Activated CD4-positive, CD25-positive, alpha-beta regulatory T cell treated with anti-CD3 and anti-CD28 coated beads, Interleukin-2, amount 50 U/mL, for 24 hours (primary cell): ENCODE measurements around the gene CPED1.
"Not testable (repeated sequence)": the region's sequence is repeated elsewhere in the genome, so short reads cannot be mapped to it uniquely, and the experiment has no call there.

Experiments
- ATAC-seq, 2 donors: fragments of 150-1000 bp; cut with Tn5 transposase; one replicate each; pipeline ENCODE4 v1.10.0; 2021; ENCODE audit warnings: mild to moderate bottlenecking in 1 of 2, moderate library complexity in 1 of 2

CPED1 gene

DNA sequence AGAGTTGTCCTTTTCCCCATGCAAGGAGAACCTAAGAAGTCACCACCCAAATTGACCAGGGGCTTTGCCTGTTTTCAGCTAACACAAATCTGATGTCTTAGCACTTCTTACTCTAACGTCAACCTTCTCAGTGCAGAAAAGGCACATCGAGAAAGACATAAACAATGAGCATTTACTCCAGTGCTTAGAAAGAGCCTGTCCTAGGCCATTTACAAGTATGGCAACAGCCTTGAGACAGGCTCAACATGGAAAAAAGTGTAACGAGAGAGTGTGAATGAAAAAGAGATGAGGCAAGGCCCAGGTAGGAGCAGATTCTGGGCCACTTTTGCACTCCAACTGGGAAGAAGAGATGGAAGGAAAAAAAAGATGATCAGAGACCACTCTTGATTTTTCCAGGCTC, 54.4 kb downstream of the CPED1 start:
- no peak for ATAC-seq

DNA sequence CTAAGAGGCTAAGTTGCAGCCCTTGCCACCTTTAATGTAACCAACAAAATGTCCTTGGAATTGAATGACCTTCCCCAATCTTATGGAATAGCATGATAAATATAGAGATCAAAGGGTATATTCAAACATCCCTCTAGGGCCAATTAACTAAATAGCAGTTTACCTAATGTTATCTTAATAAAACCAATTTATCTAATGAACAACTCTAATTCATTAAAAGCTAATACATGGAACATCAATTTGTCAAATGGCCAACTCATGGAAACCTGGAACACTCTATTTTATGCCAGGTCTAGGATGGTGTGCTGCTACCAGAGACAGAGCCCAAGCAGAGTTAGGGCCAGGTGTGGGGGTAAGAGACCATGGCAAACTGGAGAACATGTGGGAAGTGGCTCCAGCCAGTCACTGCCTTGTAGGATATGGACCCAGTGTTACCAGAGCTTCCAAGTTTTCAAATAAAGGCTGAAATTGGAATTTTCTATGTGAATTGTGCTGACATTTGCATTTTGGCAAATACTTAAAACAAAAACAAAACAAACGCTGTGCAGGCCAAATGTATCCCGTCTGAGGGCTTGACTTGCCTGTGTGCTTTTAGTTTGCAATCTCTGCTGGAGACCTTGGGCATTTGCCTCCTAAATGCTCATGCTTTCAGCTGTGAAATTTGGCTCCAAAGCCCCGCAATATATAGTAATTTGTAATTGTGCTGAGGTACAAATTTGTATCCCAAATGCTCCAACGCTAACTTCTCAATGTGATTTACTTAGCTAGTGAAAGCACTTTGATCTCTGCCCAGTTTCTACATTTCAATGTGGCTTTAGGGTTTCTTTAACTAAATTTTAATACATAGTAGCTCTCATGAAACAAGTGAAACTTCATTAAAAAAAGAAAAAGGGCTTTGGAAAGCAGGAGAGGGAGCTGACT, 55.1 kb downstream of the CPED1 start:
- ATAC-seq = no peak

DNA sequence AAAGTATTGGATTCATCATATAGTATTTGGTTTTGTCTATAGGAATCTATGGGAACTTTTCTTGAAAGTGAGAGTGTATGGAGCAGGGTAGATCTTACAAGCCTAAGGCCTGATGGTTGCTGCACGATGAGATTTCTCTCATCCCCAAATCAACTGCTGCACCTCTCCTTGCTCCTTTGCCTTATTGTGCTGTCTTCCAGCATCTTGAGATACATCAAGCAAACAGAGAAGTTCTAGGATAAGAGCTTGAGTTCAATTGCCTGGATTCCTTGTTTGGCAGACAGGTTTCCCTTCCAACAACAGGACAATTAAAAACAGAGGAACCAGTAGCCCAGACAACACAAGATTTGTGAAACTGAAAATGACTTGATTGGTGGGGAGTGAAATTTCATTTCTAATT, 56.6 kb downstream of the CPED1 start:
- no peak for ATAC-seq

DNA sequence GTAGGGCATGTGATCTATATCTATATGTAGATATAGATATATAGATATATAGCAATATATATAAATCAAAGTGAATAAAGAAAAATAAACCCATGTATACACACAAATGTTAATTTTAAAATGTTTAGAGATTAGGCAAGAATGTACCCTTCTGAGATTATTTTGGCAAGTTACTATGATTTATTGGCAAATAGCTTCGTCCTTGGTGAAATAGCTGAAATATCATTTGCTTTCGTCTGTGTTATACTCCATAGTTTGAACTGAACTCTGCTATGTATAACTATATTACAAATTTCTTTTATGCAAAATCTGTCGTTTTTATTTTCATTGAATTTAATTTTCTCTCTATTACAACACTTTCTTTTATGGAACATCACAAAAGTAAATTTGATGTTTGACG, 57.5 kb downstream of the CPED1 start:
- ATAC-seq = no peak

DNA sequence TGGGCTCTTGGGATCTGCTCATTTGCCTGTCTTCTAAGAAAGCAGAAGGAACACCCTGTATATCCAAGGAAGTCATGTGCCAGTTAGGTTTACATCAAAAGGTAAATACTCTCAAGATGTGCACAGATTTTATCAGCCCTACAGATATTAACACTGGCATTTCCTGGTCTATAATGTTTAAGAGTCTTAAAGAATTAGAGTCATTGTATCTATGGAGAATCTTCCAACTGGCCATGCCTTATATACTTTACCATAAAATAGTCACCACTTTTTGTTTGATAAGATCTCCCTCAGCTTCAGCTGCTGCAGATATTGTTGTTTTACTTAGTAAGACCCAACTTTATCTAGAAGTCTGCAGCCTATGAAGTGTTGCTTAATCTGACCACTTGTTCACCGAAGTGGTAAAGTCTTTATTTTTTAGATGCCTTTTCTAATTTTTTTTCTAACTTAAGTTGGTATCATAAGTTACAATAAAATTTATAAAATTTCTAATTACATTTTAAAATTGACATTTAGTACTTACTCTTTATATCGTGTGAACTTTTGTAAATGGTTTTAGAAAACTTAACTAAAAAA, 58.5 kb downstream of the CPED1 start:
- no peak for ATAC-seq

DNA sequence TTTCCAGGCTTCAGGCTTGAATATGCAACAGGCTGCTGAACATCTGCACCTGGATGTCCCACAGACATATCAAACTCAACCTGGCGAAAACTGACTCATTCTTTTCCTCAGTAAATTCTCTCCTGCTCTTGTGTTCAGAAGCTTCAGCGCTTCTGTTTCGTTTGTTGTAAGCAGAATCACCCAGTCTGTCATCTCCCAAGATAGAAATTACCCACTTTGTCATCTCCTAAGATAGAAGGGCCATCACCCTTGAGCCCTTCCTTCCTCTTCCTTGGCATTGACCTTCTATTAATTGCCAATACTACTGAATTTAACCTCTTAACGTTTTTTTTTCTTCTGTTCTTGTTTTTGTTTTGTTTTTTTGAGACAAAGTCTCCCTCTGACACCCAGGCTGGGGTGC, 59.7 kb downstream of the CPED1 start:
- no peak for ATAC-seq

DNA sequence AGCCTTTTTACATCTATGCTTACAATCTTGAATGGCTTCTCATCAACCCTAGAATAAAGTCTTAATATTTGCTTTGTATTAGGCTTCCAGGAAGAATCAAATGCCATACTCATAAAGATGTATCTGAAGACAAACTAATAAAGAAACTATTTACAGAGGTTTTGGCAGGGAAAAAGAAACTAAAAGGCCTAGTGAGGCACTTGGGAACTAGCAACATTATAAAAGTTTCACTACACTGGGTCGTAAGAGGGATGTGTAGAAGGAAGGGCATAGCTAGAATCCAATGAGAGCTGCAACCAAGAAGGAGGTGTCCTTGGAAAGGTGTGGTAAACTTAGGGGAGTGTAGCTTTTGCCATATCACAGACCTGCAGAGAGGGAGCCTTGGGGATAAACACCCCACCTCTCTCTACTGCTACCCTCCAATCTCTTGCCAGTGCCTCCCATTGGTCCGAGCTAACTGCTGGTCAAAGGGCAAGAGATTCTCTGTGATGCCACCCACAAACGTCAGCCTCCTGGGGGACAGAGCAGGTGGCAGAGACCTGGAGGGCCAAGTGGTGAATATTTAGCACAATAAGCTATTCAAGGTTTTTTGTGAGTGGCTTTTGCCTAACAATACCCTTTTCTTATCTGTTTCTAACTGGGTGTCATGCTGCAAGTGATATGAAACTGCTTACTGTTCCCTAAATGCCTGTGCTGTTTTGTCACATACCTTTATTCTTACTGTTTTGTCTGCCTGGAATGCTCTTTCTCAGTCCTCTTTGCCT, 60.7 kb downstream of the CPED1 start:
- ATAC-seq = no peak

DNA sequence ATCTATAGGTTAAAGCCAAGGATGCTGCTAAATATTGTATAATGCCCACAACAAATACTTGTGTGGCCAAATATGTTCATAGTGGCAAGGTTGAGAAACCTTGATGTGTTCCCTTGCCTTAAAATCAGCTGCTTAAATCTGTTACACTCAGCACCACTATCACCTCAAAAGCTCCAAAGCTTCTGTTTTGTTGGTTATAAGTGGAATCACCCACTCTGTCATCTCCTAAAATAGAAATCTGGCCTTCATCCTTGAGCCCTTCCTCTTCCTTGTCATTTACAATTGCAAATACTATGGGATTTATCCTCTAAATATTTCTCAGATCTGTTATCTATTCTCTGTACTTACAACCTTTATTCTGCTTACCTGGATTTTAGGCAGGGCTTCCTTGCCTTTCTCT, 61.4 kb downstream of the CPED1 start:
- no peak for ATAC-seq

DNA sequence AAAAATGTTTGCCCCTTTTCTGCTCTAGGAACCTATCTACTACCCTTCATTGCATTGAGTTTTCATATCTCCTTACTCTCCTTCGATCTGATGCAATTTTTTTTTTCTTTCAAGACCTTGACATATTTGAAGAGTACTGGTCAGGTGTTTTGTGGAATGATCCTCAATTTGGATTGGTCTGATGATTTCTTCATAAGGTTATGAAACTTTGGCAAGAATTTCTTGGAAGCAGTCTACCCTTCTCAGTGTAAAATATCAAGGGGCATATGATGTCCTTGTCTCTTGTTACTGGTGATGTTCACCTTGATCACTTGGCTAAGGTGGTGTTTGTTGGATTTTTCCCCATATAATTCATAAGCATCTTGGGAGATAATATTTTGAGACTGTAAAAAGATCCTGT, 64.7 kb downstream of the CPED1 start:
- ATAC-seq = no peak

DNA sequence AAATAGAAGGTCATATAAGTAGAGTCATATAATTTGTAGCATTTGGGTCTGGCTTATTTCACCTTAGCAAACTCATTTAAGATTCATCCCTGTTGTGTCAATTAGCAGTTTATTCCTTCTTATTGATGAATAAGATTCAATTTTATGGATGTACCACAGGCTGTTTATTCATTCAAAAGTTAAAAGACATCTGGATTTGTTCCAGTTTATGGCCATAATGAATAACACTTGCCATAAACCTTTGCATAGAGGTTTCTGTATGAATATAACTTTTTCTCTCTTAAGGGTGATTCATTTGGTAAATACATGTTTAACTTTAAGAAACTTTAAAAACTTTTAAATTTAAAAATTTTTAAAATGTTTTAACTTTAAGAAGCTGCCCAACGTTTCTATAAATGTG, 66.4 kb downstream of the CPED1 start:
- ATAC-seq = no peak

DNA sequence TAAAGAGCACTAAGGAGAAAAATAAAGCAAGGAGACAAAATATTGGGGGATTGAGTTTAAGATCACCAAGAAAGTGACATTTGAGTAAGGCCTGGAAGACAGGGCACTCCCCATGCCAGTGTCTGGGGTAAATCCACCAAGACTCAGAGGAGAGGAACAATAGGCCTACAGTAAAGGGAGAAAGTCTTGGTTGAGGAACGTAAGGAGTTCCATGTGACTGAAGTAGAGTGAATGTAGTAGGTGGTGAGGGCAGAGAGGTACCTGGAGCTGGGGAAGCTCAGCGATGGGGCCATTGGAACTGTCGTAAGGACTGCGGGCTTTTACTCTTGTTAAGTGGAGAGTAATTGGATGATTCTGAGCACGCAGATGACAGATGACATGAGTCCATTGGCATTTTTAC, 69.4 kb downstream of the CPED1 start:
- ATAC-seq = no peak

DNA sequence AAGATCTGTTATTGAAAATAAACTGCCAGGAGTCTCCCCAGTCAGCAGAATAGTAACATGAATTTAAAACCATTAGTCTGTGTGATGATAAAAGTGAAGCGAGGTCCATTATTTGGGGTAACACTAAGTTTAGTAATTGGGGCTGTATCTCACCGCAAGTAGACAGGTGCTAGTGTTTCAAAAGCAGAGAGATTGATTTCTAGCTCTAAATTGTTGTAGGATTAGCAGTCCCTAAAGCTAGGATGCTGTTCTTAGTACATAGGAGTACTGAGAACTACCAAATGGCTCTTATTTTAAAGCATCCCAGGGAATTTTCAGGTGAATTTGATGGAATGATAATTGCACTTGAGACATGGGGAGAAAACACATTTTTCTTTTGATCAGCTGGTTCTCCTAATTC, 70.5 kb downstream of the CPED1 start:
- no peak for ATAC-seq

DNA sequence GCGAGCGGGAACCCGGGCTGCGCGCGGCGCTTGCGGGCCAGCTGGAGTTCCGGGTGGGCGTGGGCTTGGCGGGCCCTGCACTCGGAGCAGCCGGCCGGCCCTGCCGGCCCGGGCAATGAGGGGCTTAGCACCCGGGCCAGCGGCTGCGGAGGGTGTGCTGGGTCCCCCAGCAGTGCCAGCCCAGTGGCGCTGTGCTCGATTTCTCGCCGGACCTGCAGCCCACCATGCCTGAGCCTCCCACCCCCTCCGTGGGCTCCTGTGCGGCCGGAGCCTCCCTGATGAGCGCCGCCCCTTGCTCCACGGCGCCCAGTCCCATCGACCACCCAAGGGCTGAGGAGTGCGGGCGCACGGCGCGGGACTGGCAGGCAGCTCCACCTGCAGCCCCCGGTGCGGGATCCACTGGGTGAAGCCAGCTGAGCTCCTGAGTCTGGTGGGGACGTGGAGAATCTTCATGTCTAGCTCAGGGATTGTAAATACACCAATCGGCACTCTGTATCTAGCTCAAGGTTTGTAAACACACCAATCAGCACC, 71.5 kb downstream of the CPED1 start:
- not testable (repeated sequence) for ATAC-seq

DNA sequence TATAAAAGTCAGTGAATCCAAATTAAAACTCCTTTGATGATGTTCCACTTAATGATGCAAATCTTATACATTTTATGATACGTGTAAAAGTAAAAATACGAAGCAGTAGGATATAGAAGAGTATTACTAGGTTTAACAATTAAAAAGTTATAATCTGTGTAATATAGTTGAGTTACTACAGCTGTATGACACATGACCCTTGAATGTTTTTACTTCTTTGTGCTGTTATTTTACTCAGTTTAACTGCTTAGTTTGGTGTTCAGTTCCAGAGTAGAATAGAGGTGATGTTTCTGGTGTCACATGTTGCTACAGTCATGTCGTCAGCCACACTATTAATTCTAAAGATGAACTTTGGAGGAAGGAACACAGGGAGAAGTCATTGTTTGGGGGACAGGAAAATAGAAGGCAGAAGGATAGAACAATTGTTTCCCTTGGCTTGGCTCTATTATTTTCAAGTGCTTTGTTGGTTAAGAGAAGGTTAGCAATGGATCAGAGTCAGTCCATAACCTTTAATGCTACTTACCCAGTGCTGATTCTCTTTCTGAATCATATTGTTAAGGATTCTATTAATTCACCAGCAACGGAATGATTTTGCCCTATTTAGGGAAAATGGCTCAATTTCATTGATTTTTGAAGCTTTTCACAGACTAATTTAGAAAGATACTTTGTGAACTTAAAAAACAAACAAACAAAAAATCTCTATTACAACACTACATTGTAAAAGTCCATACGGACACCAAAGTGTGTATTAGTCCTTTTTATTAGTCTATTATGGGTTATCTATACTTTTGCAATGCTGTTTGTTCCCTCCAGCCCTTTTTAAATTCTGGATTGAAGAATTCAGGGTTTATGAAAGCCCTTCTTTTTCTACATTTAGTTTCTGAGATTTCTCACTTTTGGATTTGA, 73.4 kb downstream of the CPED1 start:
- ATAC-seq = no peak

DNA sequence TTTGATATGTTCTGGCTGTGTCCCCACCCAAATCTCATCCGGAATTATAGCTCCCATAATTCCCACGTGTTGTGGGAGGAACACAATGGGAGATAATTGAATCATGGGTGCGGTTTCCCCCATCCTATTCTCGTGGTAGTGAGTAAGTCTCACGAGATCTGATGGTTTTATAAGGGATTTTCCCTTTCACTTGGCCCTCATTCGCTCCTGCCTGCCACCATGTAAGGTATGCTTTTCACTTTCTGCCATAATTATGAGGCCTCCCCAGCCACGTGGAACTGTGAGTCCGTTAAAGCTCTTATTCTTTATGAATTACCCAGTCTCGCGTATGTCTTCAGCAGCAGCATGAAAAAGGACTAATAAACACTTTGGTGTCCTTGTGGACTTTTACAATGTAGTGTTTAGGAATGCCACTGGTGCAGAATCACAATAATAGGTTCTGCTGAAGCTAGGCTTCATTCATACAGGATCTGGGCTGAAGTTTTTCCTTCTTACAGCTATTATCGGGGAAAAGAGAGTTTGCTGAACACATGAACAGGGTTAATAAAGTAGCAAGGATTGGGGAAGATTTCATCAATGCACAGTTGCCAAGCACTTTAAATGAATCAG, 74.3 kb downstream of the CPED1 start:
- ATAC-seq = no peak

DNA sequence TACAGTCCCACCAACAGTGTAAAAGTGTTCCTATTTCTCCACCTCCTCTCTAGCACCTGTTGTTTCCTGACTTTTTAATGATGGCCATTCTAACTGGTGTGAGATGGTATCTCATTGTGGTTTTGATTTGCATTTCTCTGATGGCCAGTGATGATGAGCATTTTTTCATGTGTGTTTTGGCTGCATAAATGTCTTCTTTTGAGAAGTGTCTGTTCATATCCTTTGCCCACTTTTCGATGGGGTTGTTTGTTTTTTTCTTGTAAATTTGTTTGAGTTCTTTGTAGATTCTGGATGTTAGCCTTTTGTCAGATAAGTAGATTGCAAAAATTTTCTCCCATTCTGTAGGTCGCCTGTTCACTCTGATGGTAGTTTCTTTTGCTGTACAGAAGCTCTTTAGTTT, 79.2 kb downstream of the CPED1 start:
- not testable (repeated sequence) for ATAC-seq

DNA sequence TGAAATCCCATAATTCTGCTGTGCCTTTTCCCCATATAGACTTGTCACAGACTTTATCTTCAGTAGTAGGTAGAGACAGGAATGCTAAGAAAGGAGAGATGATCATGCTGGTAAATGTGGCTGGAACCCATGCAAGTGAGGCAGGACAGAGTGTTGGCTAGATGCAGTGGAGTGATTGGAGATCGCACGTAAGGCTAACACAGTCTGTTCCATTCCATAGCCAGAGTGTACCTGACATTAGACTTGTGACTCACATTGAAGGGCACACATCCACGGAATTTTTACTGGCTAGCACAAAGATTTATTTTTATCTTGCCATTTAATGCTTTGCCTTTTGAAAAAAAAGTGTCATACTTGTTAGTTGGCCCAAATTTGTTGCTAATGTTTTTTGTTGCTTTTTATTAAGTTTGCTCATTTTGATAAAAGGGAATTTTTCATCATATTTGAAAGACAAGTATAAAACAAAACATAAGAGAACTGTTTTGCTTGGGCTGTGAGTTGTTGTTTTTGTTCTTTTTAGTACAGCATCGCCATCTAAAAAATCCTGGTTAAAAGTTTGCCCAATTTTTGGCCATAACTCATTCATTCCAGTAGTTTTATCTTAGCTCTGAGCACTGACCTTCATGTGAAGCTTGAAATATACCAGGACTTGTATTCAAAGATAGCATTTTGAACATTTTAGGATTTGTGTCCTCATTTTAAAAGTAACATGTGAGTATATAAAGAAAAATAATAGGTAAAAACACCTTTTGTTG, 81.0 kb downstream of the CPED1 start:
- ATAC-seq = no peak

DNA sequence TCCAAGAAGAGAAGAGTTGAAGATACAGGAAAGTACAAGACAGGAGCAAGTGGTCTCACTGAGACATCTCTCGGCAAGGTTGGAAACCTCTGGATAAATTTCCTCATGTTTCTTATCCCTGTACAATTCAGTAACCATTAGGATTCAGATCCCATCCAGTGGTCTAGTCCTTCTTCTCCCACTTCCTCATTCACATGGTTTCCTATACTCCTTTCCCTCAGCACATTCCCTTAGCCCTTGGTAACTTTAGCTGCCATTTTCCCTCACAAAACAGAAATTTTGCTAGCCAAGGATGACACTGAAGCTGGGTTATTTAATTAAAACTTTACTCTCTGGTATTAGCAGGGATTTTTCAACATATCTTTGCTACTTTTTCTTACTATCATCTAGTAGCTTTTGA, 82.6 kb downstream of the CPED1 start:
- no peak for ATAC-seq

DNA sequence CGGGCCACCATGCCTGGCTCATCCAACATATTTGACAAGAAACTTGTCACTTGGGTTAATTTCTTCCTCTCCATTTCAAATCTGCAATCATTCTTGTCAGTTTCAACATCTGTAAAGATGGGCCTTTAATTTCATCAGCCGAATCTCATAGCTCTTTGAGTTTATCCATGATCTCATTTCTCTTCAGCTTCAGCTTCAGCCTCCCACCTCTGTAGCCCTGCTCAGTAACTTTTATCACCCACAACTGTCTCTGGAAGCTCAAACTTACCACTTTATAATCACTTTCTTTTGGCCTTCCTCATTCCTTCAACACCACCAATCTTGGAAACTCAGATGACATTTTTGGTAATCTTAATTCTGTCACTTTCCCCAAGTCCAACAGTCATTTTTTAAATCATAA, 83.2 kb downstream of the CPED1 start:
- no peak for ATAC-seq

DNA sequence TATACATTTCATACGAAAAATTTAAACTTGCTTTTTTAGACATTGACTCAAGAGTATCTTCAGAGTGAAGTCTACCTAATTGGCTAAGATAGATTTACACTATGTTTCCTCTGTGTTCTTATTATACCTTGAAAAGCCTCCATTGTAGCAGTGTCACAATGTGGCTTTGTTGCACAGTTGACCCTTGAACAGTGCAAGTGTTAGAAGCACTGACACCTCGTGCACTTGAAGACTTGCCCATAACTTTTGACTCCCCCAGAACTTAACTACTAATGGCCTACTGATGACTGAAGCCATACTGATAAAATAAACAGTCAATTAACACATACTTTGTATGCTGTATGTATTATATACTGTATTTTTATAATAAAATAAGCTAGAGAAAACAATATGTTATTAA, 84.3 kb downstream of the CPED1 start:
- no peak for ATAC-seq

DNA sequence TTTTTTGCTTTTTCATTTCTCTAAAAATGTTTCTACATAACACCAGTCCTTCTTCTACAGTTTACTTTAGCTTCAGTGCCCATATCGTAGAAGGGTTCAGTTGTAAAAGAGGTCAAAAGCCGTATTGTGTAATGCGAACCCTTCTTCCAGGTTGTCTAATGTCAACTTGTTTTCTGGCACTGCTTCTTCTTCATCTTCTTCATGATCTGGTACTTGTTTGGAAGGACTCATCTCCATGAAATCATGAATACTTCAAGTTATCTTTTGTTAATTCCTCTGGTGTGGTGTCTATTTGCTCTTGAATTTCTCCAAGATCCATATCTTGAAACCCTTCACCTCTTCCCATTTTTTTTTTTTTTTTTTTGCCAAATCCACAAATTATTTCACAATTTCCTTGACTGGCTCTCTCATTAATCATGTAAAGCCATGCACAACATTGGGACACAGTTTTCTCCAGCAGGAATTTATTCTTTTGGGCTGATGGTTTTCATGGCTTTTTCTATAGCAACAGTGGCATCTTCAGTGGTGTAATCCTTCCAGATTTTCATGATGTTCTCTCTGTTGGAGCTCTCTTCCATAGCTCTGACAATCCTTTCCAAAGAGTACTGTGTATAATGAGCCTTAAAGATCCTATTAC, 85.1 kb downstream of the CPED1 start:
- ATAC-seq = no peak
